ENCODE results near the gene SLC35A3.
"Not testable (repeated sequence)": the region's sequence is repeated elsewhere in the genome, so short reads cannot be mapped to it uniquely, and the experiment has no call there.

SLC35A3 gene

DNA sequence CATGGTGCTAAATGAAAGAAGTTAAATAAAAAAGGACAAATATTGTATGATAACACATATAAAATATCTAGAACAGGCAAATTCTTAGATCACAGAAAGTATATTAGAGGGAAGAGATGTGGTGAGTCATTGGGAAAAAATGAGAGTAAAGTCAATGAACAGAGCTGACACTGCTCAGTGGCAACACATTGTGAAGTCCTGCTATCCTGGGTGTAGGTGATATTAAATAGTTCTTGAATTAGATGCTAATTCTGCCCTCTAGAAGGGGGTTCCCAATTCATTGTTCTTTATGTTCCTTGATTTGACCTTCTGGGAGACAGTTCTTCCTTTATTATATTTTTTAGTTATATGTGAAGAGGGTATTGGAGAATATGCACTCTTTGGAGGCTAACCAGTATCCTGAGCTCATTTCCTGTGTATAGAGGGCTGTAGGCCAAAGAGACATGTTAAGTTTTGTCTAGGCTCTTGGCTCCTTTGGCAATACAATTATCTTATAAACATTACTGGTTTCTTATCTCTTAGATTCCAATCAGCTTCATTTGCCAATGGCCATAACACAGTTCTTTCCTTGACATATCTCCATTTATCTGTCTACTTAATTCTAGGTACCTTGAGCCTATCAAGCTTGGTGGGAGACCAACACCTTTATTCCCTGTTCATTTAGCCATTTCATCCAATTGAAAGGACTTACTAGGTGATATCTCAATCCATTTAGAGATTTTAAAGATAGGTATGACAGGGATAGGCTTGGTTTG, 6.6 kb upstream of the SLC35A3 start:
- no peak for DNase-seq (ENCODE audit: low read depth)
- H3K4me3 ChIP-seq (ENCODE audit: low read depth, low read length), result no peak overlapping the region
- TF ChIP-seq, protein P1, sequence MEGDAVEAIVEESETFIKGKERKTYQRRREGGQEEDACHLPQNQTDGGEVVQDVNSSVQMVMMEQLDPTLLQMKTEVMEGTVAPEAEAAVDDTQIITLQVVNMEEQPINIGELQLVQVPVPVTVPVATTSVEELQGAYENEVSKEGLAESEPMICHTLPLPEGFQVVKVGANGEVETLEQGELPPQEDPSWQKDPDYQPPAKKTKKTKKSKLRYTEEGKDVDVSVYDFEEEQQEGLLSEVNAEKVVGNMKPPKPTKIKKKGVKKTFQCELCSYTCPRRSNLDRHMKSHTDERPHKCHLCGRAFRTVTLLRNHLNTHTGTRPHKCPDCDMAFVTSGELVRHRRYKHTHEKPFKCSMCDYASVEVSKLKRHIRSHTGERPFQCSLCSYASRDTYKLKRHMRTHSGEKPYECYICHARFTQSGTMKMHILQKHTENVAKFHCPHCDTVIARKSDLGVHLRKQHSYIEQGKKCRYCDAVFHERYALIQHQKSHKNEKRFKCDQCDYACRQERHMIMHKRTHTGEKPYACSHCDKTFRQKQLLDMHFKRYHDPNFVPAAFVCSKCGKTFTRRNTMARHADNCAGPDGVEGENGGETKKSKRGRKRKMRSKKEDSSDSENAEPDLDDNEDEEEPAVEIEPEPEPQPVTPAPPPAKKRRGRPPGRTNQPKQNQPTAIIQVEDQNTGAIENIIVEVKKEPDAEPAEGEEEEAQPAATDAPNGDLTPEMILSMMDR (IDR thresholded peaks at IDR 0.05; ENCODE audit: insufficient read depth, low read depth, low read length, missing control alignments), result no peak

DNA sequence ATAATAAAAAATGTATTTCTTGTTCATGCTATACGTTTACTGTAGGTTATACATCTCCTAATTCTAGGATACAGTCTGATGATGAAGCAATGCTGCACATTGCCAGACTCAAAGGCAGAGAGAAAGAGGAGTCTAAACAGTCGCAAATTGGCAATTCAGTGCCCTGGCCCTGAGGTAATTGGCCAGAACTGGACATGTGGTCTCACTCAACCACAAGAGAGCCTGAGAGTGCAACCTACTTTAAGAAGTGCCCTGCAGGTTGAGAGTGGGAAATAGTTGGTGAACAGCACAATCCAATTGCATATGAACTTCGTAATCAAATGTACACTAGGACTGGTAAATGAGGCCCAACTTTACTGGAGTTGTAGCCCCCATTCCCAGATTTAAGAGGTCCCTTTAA, 5.0 kb upstream of the SLC35A3 start:
- TF ChIP-seq, protein P1 (IDR thresholded peaks at IDR 0.05; ENCODE audit: insufficient read depth, low read depth, low read length, missing control alignments), result no peak
- no peak for DNase-seq (ENCODE audit: low read depth)
- no peak overlapping the region for H3K4me3 ChIP-seq (ENCODE audit: low read depth, low read length)

DNA sequence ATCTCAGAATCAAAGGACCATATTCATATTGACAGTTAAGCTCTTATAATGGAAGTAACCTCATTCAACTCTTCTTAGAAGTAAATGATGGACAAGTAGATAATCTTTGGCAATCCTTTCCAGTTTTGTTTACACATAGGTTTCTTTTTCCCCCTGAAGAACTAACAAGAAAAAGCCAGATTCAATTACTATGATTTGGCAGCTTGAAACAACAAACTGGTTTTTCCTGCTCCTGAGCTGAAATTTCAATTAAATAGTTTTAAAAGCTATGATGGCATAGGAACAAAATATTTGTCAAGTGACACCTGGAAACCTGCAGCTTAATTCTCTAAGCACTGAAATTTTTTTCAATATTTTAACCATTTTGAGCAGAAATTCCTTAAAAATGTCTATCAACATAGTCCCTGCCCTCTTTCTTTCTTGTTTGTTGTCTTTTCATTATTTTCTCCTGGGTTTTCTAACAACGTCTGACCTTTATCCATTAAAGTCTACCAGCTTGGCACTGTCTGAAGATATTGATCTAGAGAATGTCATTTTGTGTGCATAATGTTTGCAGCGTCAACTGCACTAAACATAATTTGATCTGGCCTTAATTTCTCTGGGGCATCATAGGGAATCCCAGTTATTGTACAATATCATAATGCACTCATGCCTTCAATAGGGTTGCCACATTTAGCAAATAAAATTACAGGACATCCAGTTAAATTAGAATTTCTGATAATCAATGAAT, 4.0 kb upstream of the SLC35A3 start:
- H3K4me3 ChIP-seq (ENCODE audit: low read depth, low read length), result no peak overlapping the region
- DNase-seq (ENCODE audit: low read depth), result no peak
- TF ChIP-seq, protein P1 (IDR thresholded peaks at IDR 0.05; ENCODE audit: insufficient read depth, low read depth, low read length, missing control alignments), result no peak

DNA sequence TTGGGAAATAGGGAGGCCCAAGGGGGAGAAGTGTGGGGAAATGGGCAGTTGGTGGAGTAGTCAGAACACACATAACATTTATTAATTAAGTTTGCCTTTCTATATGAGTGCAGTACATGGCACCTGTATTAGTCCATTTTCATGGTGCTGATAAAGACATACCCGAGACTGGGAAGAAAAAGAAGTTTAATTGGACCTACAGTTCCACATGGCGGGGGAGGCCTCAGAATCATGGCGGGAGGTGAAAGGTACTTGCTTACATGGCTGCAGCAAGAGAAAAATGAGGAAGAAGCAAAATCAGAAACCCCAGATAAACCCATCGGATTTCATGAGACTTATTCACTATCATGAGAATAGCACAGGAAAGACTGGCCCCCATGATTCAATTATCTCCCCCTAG, 1.6 kb upstream of the SLC35A3 start:
- no peak overlapping the region for H3K4me3 ChIP-seq (ENCODE audit: low read depth, low read length)
- DNase-seq (ENCODE audit: low read depth), result no peak
- TF ChIP-seq, protein P1 (IDR thresholded peaks at IDR 0.05; ENCODE audit: insufficient read depth, low read depth, low read length, missing control alignments), result no peak

DNA sequence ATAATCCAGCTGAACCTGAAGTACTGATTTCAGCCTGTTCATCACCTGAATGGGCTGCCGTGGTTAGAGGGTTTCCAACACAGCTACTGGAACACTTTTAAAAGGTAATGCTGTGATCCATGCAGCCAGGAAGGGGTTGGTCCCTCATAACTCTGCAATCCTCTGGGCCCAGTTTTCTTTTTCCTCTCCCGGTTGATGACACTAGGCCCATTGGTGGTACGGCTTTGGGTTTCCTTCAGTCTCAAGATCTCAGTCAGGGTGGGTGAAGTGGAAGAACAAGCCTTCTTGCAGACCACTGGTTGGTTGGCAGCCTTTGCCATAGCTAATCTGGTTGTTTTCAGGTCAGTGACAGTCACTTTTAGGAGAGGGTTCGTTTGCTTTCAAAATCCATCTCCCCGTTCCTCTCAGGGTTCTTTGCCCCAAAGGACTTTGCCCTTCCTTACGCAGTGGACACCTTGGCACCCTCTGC, 502 bp upstream of the SLC35A3 start:
- no peak for DNase-seq (ENCODE audit: low read depth)
- peak overlapping the region; percentile 69 for H3K4me3 ChIP-seq (ENCODE audit: low read depth, low read length)
- TF ChIP-seq, protein P1 (IDR thresholded peaks at IDR 0.05; ENCODE audit: insufficient read depth, low read depth, low read length, missing control alignments), result no peak

DNA sequence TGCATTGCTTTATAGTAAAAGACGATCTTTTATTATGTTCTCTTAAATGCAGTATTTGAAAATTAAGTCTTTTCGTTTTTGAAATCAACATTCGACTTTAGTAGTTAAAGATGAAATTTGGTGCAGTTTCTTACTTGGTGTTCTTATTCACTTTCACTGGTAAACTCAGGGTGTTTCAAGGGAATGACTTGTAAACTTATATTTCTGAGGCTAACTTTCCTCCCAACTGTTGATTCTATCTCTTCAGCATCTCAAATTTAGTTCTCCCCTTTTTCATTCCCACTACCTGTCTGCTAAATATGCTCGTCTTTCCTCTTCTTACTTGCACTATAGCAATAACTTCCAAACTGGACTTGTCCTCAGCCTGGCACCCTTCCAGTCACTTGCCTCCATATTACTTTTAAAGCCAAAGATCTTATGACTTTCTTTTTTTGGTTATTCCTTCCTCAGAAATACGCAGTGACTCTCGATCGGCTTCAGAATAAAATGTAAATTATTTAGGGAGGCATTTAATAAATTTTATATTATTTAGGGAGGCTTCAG, 988 bp downstream of the SLC35A3 start:
- peak overlapping the region; percentile 69 for H3K4me3 ChIP-seq (ENCODE audit: low read depth, low read length)
- no peak for DNase-seq (ENCODE audit: low read depth)
- TF ChIP-seq, protein P1 (IDR thresholded peaks at IDR 0.05; ENCODE audit: insufficient read depth, low read depth, low read length, missing control alignments), result no peak

DNA sequence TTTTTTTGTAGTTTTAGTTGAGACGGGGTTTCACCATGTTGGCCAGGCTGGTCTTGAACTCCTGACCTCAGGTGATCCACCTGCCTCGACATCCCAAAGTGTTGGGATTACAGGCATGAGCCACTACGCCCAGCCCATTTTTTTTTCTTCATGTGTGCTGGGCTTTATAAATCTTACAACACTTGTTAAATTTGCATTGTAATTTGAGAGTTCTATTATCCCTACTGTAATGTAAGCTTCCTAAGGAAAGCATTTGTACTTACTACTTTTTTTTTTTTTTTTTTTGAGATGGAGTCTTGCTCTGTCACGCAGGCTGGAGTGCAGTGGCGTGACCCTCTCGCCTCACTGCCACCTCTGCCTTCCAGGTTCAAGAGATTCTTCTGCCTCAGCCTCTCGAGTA, 2.3 kb downstream of the SLC35A3 start:
- not testable (repeated sequence) for DNase-seq (ENCODE audit: low read depth); H3K4me3 ChIP-seq (ENCODE audit: low read depth, low read length)

Data from GM12865 (cell line).